Astrocyte (in vitro differentiated cells and primary cell): ENCODE measurements around the gene MYL10. TPM values are rescaled to one million over a fixed set of nuclear protein-coding genes. Genes with fewer than 3 reads are reported as not detected.
A peak's percentile ranks its signal among the peaks of the same experiment; 100 is the strongest.

Experiments used
- DNase-seq: peaks from one replicate; pipeline ENCODE4 v3.0.0-alpha.2; 2010; ENCODE audit warnings: low read depth
- FAIRE-seq: peaks from 2 replicates; lab custom pipeline; 2011; peaks lifted over from hg19 to GRCh38; lab: Jason Lieb, UNC
- H2AFZ ChIP-seq: 2 replicates; pipeline ENCODE4 v1.6.0; 2012; ENCODE audit warnings: low read depth, low read length, inconsistent platforms
- H3K27ac ChIP-seq: 2 replicates; pipeline ENCODE4 v1.5.1; 2011; ENCODE audit warnings: low read depth, low read length, inconsistent platforms
- H3K27me3 ChIP-seq: 2 replicates; pipeline ENCODE4 v1.6.0; 2011; ENCODE audit warnings: low read length, inconsistent platforms; ENCODE audit not compliant: insufficient read depth
- H3K36me3 ChIP-seq: 2 replicates; pipeline ENCODE4 v1.5.1; 2011; ENCODE audit warnings: low read length, inconsistent platforms; ENCODE audit not compliant: insufficient read depth
- H3K4me1 ChIP-seq: 2 replicates; pipeline ENCODE4 v1.5.1; 2011; ENCODE audit warnings: low read length, inconsistent platforms; ENCODE audit not compliant: insufficient read depth
- H3K4me2 ChIP-seq: 2 replicates; pipeline ENCODE4 v1.6.0; 2012; ENCODE audit warnings: low read length, inconsistent platforms
- H3K4me3 ChIP-seq: 2 replicates; pipeline ENCODE4 v1.5.1; 2011; ENCODE audit warnings: low read depth, mild to moderate bottlenecking, low read length, inconsistent platforms; ENCODE audit not compliant: insufficient read depth
- H3K79me2 ChIP-seq: 2 replicates; pipeline ENCODE4 v1.6.0; 2012; ENCODE audit warnings: mild to moderate bottlenecking, low read length, inconsistent platforms; ENCODE audit not compliant: insufficient read depth
- H3K9ac ChIP-seq: 2 replicates; pipeline ENCODE4 v1.6.0; 2012; ENCODE audit warnings: mild to moderate bottlenecking, low read length, inconsistent platforms
- H3K9me3 ChIP-seq: 2 replicates; pipeline ENCODE4 v1.5.1; 2012; ENCODE audit warnings: low read depth, mild to moderate bottlenecking, low read length, inconsistent platforms; ENCODE audit not compliant: insufficient read depth
- H4K20me1 ChIP-seq: 2 replicates; pipeline ENCODE4 v1.6.0; 2012; ENCODE audit warnings: low read length, inconsistent platforms; ENCODE audit not compliant: insufficient read depth
- H3K27ac Mint-ChIP-seq: one replicate; pipeline ENCODE4 v1.8.0; 2021; ENCODE audit warnings: mild to moderate bottlenecking, mixed read lengths; ENCODE audit not compliant: unreplicated experiment
- H3K27me3 Mint-ChIP-seq: one replicate; pipeline ENCODE4 v1.8.0; 2021; ENCODE audit warnings: low read depth, mixed read lengths; ENCODE audit not compliant: unreplicated experiment
- H3K36me3 Mint-ChIP-seq: one replicate; pipeline ENCODE4 v1.8.0; 2021; ENCODE audit warnings: low read depth, mixed read lengths; ENCODE audit not compliant: unreplicated experiment
- H3K4me1 Mint-ChIP-seq: one replicate; pipeline ENCODE4 v1.8.0; 2021; ENCODE audit warnings: low read depth, mixed read lengths; ENCODE audit not compliant: unreplicated experiment
- H3K4me3 Mint-ChIP-seq: one replicate; pipeline ENCODE4 v1.8.0; 2021; ENCODE audit warnings: mild to moderate bottlenecking, moderate library complexity, mixed read lengths; ENCODE audit not compliant: unreplicated experiment
- H3K9me3 Mint-ChIP-seq: one replicate; pipeline ENCODE4 v1.8.0; 2021; ENCODE audit warnings: mild to moderate bottlenecking, mixed read lengths; ENCODE audit not compliant: unreplicated experiment
- CTCF ChIP-seq: IDR thresholded peaks from 2 replicates; pipeline ENCODE4 v1.5.1; 2011; ENCODE audit warnings: low read depth, mild to moderate bottlenecking, inconsistent platforms, low read length, moderate library complexity; ENCODE audit not compliant: insufficient read depth
- EZH2 ChIP-seq: IDR thresholded peaks from 2 replicates; pipeline ENCODE4 v1.6.1; 2012; ENCODE audit warnings: mild to moderate bottlenecking, low read length, inconsistent platforms; ENCODE audit not compliant: insufficient read depth
- total RNA-seq: library from RNA; stranded (reverse); gene quantifications from 2 replicates; pipeline ENCODE4 v1.2.1, GENCODE V29; 2021

MYL10 gene
- total RNA-seq, 1 donor from 2014 or later = 0.73 TPM

- no peaks in the 10 kb centered on the region for H3K9me3 Mint-ChIP-seq
- H4K20me1 ChIP-seq = no peaks in the 10 kb centered on the region
- H2AFZ ChIP-seq = peak overlapping the region; percentile 18
- H3K4me1 Mint-ChIP-seq = peaks cover 20% of the 10 kb centered on the region
- no peaks in the 10 kb centered on the region for H3K36me3 Mint-ChIP-seq
- DNase-seq = no peak
- H3K4me3 ChIP-seq = no peak overlapping the region
- no peaks in the 10 kb centered on the region for H3K79me2 ChIP-seq
- no peak overlapping the region for H3K27ac ChIP-seq
- H3K9ac ChIP-seq = no peak overlapping the region
- peak overlapping the region; percentile 66 for H3K27ac Mint-ChIP-seq
- H3K4me2 ChIP-seq = peak overlapping the region; percentile 26
- no peak overlapping the region for H3K4me3 Mint-ChIP-seq
- peaks cover 15% of the 10 kb centered on the region for H3K27me3 Mint-ChIP-seq
- H3K36me3 ChIP-seq = no peaks in the 10 kb centered on the region
- no peak for FAIRE-seq
- H3K27me3 ChIP-seq = peaks cover 4% of the 10 kb centered on the region
- H3K9me3 ChIP-seq = no peaks in the 10 kb centered on the region
- no peak for TF ChIP-seq CTCF
- TF ChIP-seq EZH2 = no peak
- peaks cover 13% of the 10 kb centered on the region for H3K4me1 ChIP-seq
Measured at GRCh38 chr7:101614098-101614938, 14.8 kb downstream of the MYL10 start.

DNA sequence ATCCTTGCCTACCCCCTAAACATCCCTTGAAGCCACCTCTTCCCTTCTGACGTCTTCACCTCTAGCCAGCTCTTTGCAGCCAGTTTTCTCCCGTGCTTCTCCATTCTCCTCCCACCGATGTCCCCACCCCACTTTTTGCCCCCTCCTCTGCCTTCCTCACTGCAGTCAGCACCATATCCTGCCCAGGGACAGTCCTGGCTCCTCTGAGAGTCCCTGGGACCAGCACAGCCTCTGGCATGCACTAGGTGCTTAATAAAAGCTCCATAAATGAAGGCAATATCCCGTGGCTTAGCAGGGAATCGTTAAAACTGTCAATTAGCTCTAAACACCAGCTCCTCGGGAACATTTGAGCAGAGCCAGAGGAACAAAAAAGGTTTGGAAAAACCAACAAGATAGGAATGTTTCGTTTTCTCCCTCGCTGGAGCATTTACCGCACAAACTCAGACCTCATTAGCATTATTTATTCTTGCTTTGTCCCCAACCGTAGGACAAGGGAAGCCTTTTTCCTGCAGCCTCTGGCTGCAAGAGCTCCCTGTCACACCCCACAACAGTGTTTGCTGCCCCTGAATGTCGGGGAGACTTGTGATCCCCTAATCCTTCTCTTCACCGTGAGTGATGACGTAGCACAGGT lies 16.1 kb downstream of the MYL10 start:
- no peaks in the 10 kb centered on the region for H3K36me3 ChIP-seq
- H3K4me1 Mint-ChIP-seq = peaks cover 16% of the 10 kb centered on the region
- H3K4me3 ChIP-seq = no peak overlapping the region
- H3K27ac Mint-ChIP-seq = peak overlapping the region; percentile 27
- peaks cover 2% of the 10 kb centered on the region for H3K9me3 Mint-ChIP-seq
- no peak overlapping the region for H3K27ac ChIP-seq
- no peak overlapping the region for H3K9ac ChIP-seq
- FAIRE-seq (no peak), DNase-seq (no peak)
- no peak overlapping the region for H2AFZ ChIP-seq
- no peak overlapping the region for H3K4me3 Mint-ChIP-seq
- H3K9me3 ChIP-seq = no peaks in the 10 kb centered on the region
- peaks cover 4% of the 10 kb centered on the region for H3K27me3 ChIP-seq
- peaks cover 11% of the 10 kb centered on the region for H3K4me1 ChIP-seq
- TF ChIP-seq EZH2 (no peak), CTCF (no peak)
- peaks cover 17% of the 10 kb centered on the region for H3K27me3 Mint-ChIP-seq
- H3K79me2 ChIP-seq = no peaks in the 10 kb centered on the region
- H3K4me2 ChIP-seq = peak overlapping the region; percentile 35
- no peaks in the 10 kb centered on the region for H3K36me3 Mint-ChIP-seq
- no peaks in the 10 kb centered on the region for H4K20me1 ChIP-seq
